ENCODE data around the gene GJC2. TPM values are rescaled to one million over a fixed set of nuclear protein-coding genes. Genes with fewer than 3 reads are reported as not detected.

Gene GJC2
- total RNA-seq, 4 donors from 2014 or later: 1.9 to 5.5 (median 2.9) TPM

GRCh38 chr1:228140724-228141225 lies 9.0 kb upstream of the GJC2 start:
- DNase-seq (ENCODE audit: low spot score) (no peak), ATAC-seq (ENCODE audit: low FRiP score) (no peak)
- TF ChIP-seq CTCF (IDR thresholded peaks at IDR 0.05): no peak

GRCh38 chr1:228141226-228142044 lies 8.3 kb upstream of the GJC2 start:
- TF ChIP-seq CTCF (IDR thresholded peaks at IDR 0.05): no peak
- DNase-seq (ENCODE audit: low spot score): no peak
- ATAC-seq (ENCODE audit: low FRiP score): no peak

GRCh38 chr1:228142155-228142691 lies 7.5 kb upstream of the GJC2 start:
- no peak for TF ChIP-seq CTCF (IDR thresholded peaks at IDR 0.05)

GRCh38 chr1:228142701-228143136 lies 7.0 kb upstream of the GJC2 start:
- no peak for ATAC-seq (ENCODE audit: low FRiP score)
- no peak for DNase-seq (ENCODE audit: low spot score)
- no peak for TF ChIP-seq CTCF (IDR thresholded peaks at IDR 0.05)

More at GRCh38 chr1:228142155-228142691, 7.5 kb upstream of the GJC2 start:
- DNase-seq (ENCODE audit: low spot score): no peak
- no peak for ATAC-seq (ENCODE audit: low FRiP score)

- ATAC-seq (ENCODE audit: low FRiP score): no peak
- no peak for DNase-seq (ENCODE audit: low spot score)
- no peak for TF ChIP-seq CTCF (IDR thresholded peaks at IDR 0.05)
These were observed 6.1 kb upstream of the GJC2 start for GRCh38 chr1:228143480-228144192.

GRCh38 chr1:228144193-228144992 lies 5.3 kb upstream of the GJC2 start:
- ATAC-seq (ENCODE audit: low FRiP score): no peak
- TF ChIP-seq CTCF (IDR thresholded peaks at IDR 0.05): no peak
- DNase-seq (ENCODE audit: low spot score): no peak

Measured in omental fat pad (tissue), 4 donors.